HG03139 (cell line): Measurements from ENCODE around the gene RHBDF1.

ENCODE experiments used
- ATAC-seq: cut with Tn5 transposase; IDR thresholded peaks from one replicate; pipeline ENCODE4 v1.9.1; 2021; ENCODE audit not compliant: unreplicated experiment

Gene RHBDF1

GRCh38 chr16:75580-76501 lies 3.4 kb upstream of the RHBDF1 start:
- ATAC-seq = no peak

DNA sequence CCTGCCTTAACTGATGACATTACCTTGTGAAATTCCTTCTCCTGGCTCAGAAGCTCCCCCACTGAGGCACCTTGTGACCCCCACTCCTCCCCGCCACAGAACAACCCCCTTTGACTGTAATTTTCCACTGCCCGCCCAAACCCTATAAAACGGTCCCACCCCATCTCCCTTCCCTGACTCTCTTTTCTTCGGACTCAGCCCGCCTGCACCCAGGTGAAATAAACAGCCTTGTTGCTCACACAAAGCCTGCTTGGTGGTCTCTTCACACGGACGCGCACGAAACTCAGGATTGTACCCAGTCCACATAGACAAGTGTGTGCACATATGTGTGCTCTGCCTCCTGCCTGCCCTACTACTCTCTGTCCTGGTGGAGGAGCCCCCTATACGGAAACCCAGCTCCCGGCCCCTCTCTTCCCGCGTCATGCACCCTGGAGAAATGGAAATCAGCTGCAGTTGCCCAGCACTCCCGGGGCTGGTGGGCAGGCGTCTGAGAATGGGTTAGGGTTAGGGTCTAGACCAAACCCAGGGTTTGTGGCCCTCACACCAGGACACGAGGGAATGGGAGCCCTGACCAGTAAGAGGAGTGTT lies 2.4 kb upstream of the RHBDF1 start:
- ATAC-seq = no peak

- ATAC-seq = no peak
Measured at GRCh38 chr16:74051-74746, 1.8 kb upstream of the RHBDF1 start.

- no peak for ATAC-seq
Measured at GRCh38 chr16:71540-72401, 660 bp downstream of the RHBDF1 start.

DNA sequence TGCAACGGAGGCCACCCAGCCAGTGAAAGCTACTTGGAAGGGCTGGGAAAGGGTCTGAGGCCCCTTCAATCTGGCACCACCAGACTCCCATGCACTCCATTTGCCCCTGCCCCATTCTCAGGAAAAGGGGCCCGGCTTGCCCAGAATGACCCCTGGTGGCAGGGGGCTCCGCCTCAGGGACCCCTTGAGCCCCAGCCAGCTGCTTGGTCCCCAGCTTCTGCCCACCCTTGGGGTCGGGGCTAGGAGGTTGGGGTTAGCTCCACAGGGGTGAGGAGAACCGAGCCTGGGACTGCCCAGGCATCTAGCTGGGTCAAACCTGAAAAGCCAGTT lies 1.3 kb downstream of the RHBDF1 start:
- no peak for ATAC-seq

GRCh38 chr16:69181-69580 lies 3.2 kb downstream of the RHBDF1 start:
- no peak for ATAC-seq

- ATAC-seq = no peak
Measured at GRCh38 chr16:67884-68789, 4.3 kb downstream of the RHBDF1 start.

- no peak for ATAC-seq
Measured at GRCh38 chr16:67183-67791, 5.1 kb downstream of the RHBDF1 start.

DNA sequence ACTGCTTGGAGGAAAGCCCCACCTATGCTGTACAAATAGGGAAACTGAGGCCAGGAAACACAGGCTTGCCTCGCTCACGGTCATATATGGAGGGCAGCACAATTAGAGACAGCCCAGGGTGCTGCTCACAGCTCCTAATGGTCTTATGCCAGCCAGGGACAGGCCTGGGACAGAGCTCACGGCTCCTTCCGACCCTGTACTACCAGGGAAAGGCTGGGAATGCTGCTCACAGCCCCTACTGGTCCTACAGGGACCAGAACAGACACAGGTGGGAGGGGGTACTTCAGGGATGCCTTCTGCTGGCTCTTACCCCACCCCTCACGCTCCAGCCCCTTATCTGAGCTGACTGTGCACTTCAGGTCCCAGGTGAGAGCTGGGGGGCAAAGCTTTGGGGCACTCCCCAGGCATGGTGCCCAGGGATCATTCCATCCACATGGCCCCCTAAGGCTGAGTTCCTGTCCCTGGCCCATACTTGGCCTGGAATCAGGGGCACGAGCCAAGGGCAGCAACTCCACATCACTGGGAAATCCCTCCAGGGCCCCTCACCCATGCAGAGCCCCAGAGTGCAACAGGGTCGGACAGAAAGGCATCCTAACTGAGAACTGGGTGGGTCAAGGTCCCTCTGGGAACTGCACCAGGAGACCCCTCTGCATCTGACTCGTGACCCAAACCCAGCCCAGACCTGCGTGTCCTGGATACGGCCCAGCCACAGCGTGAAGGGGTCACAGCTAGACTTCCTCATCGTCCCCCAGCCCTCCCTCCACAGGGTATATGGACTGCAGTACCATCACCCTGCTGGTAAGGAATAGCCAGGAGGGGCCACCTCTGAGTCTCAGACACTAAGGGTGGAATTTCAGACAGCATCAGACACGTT lies 5.9 kb downstream of the RHBDF1 start:
- ATAC-seq = no peak

- ATAC-seq = no peak
Measured at GRCh38 chr16:65745-66144, 6.7 kb downstream of the RHBDF1 start.

- ATAC-seq = no peak
Measured at GRCh38 chr16:64914-65255, 7.5 kb downstream of the RHBDF1 start.

- ATAC-seq = no peak
Measured at GRCh38 chr16:63998-64913, 8.2 kb downstream of the RHBDF1 start.

DNA sequence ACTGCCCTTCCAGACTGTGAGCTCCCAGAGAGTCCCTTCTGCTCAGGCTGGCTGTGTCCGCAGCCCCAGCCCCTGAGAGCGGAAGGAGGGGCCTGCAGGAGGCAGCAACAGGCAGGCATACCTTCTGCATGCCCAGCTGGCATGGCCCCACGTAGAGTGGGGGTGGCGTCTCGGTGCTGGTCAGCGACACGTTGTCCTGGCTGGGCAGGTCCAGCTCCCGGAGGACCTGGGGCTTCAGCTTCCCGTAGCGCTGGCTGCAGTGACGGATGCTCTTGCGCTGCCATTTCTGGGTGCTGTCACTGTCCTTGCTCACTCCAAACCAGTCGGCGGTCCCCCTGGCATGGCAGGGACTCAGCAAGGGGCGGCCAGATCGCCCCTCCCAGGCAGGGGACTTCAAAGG lies 9.0 kb downstream of the RHBDF1 start:
- no peak for ATAC-seq

DNA sequence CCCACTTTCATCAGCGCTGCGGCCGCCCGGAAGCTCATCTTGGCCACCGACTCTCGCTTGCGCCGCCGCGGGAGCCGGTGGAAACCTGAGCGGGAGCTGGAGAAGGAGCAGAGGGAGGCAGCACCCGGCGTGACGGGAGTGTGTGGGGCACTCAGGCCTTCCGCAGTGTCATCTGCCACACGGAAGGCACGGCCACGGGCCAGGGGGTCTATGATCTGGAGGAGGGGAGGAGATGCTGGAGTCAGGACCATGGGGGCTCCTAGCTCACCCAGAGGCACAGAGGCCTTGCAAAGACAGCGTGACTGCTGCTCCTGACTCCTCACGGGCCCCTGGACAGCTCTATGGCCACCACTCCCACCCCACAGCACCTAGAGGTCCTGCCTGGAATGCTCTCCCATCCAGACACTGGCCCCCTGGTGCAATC lies 9.5 kb downstream of the RHBDF1 start:
- ATAC-seq = no peak

- ATAC-seq = no peak
Measured at GRCh38 chr16:62283-62967, 10.0 kb downstream of the RHBDF1 start.

DNA sequence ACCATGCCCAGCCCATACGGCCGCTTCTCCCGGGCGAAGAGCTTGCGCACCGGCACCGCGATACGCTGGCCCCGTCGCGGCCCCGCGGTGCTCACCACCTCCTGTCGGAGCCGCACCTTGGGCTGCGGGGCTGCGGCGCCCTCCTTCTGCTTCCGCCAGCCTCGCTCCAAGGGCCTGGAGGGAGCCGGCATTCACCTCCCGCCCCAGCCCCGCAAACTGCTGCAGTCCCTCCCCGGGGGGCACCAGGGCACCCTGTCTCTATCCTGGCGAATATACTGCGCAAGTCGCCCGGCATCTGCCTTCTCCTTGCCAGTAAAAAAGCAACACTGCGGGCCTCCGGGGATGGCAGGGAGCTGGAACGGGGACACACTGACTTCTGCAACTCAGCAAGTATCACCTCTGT lies 10.6 kb downstream of the RHBDF1 start:
- no peak for ATAC-seq
